Body of pancreas (tissue), 4 donors: ENCODE data around the gene NOP9. TPM values are rescaled to one million over a fixed set of nuclear protein-coding genes. Genes with fewer than 3 reads are reported as not detected.

Experiments used
- ATAC-seq: fragments of 150-250 bp; one replicate; pipeline ENCODE4 v1.9.1; 2016
- DNase-seq, 4 donors: peaks; one replicate each; pipeline ENCODE4 v3.0.0-alpha.2; 2019
- H3K27ac ChIP-seq, 4 donors: fragments of 200-600 bp; sonication (generic); 1 replicate in 3 of 4; 2 replicates in 1 of 4; pipeline versions ENCODE4 v1.5.1 to v1.6.1; 2016 to 2019; ENCODE audit warnings: mild to moderate bottlenecking in 1 of 4, mixed read lengths in 1 of 4, moderate library complexity in 1 of 4
- H3K27me3 ChIP-seq, 2 donors: fragments of 200-600 bp; sonication (generic); one replicate each; pipeline ENCODE4 v1.6.0; 2016; ENCODE audit warnings: mild to moderate bottlenecking in 1 of 2
- H3K36me3 ChIP-seq, 2 donors: fragments of 200-600 bp; sonication (generic); replicated peaks in 1 of 2; 2 replicates each; pipeline ENCODE4 v1.5.1; 2016; ENCODE audit warnings: low read depth in 2 of 2; ENCODE audit not compliant: insufficient read depth in 1 of 2
- H3K4me1 ChIP-seq: fragments of 200-600 bp; sonication (generic); one replicate; pipeline ENCODE4 v1.6.0; 2016
- H3K4me3 ChIP-seq, 2 donors: fragments of 200-600 bp; sonication (generic); 1 replicate in 1 of 2; 2 replicates in 1 of 2; pipeline ENCODE4 v1.5.1; 2016 to 2019
- H3K9me3 ChIP-seq, 3 donors: fragments of 200-600 bp; sonication (generic); 1 replicate in 2 of 3; 2 replicates in 1 of 3; pipeline ENCODE4 v1.5.1; 2016
- CTCF ChIP-seq, 7 experiments: fragments of 450-650 bp in 4 of 7; fragments of 200-600 bp in 3 of 7; sonication (generic) in 3 of 7; IDR thresholded peaks; one replicate each; pipeline ENCODE4 v1.5.1; 2016 to 2019; ENCODE audit warnings: antibody characterized with exemption in 7 of 7
- POLR2A ChIP-seq, 3 donors: fragments of 450-650 bp; IDR thresholded peaks; one replicate each; pipeline ENCODE4 v1.6.1; 2016; ENCODE audit warnings: antibody characterized with exemption in 3 of 3, mild to moderate bottlenecking in 2 of 3
- WGBS, 2 donors: methylation state at CpG; one replicate each; pipeline ENCODE4 v1.1.5; 2017; 5-methylcytosine and 5-hydroxymethylcytosine counted together
- intact Hi-C: fragments of 100-400 bp; cut with DNase I; formaldehyde crosslinking; loops from one replicate; pipeline ENCODE4 v1.15.1; 2023
- total RNA-seq, 2 donors: library from RNA; depleted of rRNA; stranded (reverse); fragments of >200 nt; gene quantifications; one replicate each; pipeline ENCODE4 v1.1.0, GENCODE V29; 2016

Gene NOP9, protein sequence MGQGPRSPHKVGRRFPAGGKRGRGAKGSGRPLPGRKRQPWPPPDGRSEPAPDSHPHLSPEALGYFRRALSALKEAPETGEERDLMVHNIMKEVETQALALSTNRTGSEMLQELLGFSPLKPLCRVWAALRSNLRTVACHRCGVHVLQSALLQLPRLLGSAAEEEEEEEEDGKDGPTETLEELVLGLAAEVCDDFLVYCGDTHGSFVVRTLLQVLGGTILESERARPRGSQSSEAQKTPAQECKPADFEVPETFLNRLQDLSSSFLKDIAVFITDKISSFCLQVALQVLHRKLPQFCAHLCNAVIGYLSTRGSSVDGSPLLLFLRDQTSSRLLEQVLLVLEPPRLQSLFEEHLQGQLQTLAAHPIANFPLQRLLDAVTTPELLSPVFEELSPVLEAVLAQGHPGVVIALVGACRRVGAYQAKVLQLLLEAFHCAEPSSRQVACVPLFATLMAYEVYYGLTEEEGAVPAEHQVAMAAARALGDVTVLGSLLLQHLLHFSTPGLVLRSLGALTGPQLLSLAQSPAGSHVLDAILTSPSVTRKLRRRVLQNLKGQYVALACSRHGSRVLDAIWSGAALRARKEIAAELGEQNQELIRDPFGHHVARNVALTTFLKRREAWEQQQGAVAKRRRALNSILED
- 10 to 100 TPM; 10.6 to 12.2 TPM for total RNA-seq

DNA sequence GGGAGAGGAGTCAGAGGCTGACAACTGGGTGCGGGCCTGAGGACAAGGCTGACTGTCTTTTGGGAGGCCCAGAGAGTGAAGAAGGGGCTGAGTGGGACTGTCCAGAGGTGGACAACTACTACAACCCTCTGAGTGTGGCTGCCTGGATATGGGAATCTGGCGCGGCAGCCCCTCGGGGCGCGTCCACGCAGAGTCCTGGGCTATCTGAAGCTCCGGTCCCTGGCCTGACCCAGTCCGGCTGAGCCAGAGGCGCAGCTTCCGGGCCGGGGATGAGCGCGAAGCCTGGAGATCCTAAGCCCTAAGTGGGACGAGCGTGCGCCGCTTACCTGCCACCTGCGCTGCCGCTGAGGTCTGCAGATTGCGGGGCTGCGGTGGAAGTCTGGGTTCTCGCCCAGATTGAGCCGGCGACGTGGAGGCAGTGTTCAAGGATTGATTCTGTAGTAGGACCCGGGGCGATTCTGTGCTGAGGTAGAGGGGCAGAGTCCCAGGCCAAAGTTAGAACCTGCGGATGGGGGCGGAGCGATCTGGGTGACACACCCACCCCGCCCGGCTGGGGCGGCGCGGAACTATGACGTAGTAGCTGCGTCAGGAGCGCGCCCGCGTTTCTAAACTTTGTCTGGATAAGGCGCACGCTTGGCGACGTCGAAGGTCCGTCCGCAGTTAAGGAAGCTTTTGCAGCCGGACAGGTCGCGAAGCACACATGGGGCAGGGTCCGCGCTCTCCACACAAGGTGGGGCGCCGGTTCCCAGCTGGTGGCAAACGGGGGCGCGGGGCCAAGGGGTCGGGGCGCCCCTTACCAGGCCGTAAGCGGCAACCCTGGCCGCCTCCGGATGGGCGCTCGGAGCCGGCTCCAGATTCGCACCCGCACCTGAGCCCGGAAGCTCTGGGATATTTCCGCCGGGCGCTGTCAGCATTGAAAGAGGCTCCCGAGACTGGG, at the start of gene NOP9, which contains the start of gene DHRS1:
NOP9 (plus strand) TSS at position 596 of the 937 bp plus-strand sequence; CDS start at position 701, 105 bp downstream.
DHRS1 (minus strand) TSS at position 526 of the 937 bp plus-strand sequence. CDS start 674 bp downstream, outside the sequence.
- ATAC-seq (peak; percentile 95), DNase-seq (peak; percentile 91 to 94 (median 93))
- intact Hi-C loops = no loop called here
- Histone ChIP-seq H3K27me3 (no peaks in the 10 kb centered on the region), H3K36me3 (peaks cover 6 to 24% of the 10 kb centered on the region in 2 donors), H3K9me3 (no peaks in the 10 kb centered on the region), H3K4me1 (peaks cover 45% of the 10 kb centered on the region), H3K4me3 (peak within 1 kb of the TSS; percentile 89 to 95), H3K27ac (peak within 1 kb of the TSS; percentile 61 to 91 (median 85))
- peak in 2 of 7 experiments; percentile 12 to 16 for TF ChIP-seq CTCF (IDR thresholded peaks at IDR 0.05)
- TF ChIP-seq POLR2A (IDR thresholded peaks at IDR 0.05) = peak in 2 of 3 donors; percentile 74 to 82
- 0% methylated on average over 2 to 70 of the region's 75 CpGs for WGBS, 2 donors

DNA sequence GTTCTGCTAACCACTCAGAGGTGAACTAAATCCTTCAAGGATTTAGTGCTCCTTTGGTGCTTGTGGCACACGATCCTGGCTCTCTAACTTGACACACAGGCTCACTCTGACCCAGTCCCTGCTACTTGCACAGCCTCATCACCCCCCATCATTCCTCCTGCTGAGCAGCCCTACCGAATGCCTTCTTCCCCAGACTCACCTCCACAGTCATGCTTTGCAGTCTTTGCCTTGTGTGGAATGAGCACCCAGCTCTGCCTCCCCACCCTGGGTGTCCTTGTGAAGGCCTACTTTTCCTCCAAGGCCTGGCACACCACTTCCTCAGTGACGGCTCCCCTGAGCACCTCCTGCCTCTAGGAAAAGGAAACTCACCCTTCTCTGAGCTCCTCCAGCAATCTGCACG, 49.3 kb upstream of the NOP9 start:
- Histone ChIP-seq H3K9me3 (no peaks in the 10 kb centered on the region), H3K27ac (no peak overlapping the region), H3K4me1 (no peaks in the 10 kb centered on the region), H3K4me3 (no peak overlapping the region), H3K36me3 (peaks cover 0 to 2% of the 10 kb centered on the region in 2 donors), H3K27me3 (no peaks in the 10 kb centered on the region)
- ATAC-seq (no peak), DNase-seq (no peak)
- intact Hi-C loops = loop anchor here (5.0 kb wide), 1 partner anchor 37 kb away; no protein-coding TSS in a partner anchor
- no peak for TF ChIP-seq POLR2A (IDR thresholded peaks at IDR 0.05)
- no peak for TF ChIP-seq CTCF (IDR thresholded peaks at IDR 0.05)
- 57% methylated on average over 4 of the region's 4 CpGs for WGBS, 2 donors

DNA sequence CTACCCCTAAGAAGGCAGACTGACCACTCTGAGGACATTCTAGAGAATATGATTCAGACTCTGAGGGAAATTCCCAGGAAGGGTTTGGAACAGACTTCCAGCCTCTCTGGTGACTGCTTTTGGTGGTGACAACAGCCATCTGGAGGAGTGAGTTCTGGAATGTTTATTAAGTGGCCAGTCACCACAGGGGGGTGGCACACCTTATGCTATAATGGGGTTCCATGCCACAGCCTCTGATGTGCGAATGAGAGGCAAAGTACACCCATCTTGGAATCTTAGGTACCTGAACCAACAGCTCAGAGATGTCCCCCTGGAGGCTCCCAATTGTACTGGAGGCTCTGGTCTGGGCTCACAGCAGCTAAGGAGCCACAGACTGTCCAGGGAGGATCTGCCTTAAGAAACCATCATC, 47.8 kb upstream of the NOP9 start:
- no peaks in the 10 kb centered on the region for H3K27me3 ChIP-seq
- no peak overlapping the region for H3K4me3 ChIP-seq
- DNase-seq (no peak), ATAC-seq (no peak)
- H3K36me3 ChIP-seq = peaks cover 0 to 2% of the 10 kb centered on the region in 2 donors
- H3K4me1 ChIP-seq = no peaks in the 10 kb centered on the region
- intact Hi-C loops = loop anchor here (5.0 kb wide), 1 partner anchor 35 kb away; no protein-coding TSS in a partner anchor
- 86 to 90% methylated on average over 1 of the region's 1 CpG for WGBS, 2 donors
- H3K27ac ChIP-seq = no peak overlapping the region
- TF ChIP-seq CTCF (IDR thresholded peaks at IDR 0.05) (no peak), POLR2A (IDR thresholded peaks at IDR 0.05) (no peak)
- H3K9me3 ChIP-seq = no peaks in the 10 kb centered on the region

DNA sequence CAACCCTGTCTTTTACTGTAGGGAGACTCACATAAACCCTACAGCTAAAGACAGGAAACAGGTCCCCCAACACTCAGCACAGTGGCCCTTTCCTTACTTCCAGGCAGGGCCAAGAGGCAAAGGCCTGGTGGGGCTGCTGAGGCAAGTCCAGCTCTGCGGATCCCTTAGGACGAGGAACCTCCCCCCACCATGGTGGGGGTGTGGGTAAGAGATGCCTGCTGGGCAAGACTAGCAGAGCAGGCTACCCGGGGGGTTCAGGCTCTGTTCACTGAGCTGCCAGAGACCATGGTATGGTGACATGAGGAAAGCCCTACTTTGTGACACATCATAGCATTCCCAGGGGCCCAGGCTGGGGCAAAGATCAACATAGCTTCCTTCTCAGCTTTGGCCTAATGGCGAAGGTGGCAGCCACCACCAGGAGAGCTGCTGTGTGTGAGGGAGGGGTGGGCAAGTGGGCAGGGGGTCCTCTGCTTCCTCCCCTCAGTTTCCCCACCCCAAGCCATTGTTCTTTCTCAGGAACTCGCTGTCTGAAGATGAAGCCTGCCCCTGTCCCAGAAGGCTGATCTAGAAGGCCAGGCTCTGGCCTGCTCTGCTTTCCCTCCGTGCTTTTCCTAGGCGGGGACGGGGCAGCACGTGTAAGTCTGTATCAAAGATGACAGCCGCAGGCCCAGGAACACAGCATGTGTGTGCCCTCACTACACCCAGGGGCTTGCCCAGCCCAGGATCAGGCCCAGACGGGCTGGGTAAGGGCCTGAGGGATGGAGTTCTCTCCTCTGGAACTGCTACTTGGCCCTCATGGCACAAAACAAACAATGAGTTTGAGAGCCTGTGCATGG, 47.1 kb upstream of the NOP9 start:
- no peak overlapping the region for H3K27ac ChIP-seq
- DNase-seq = no peak
- no peak for ATAC-seq
- WGBS, 2 donors = 80 to 81% methylated on average over 8 to 11 of the region's 11 CpGs
- intact Hi-C loops = loop anchor here (5.0 kb wide), 1 partner anchor 35 kb away; no protein-coding TSS in a partner anchor
- H3K9me3 ChIP-seq = no peaks in the 10 kb centered on the region
- H3K27me3 ChIP-seq = no peaks in the 10 kb centered on the region
- H3K4me1 ChIP-seq = no peaks in the 10 kb centered on the region
- TF ChIP-seq POLR2A (IDR thresholded peaks at IDR 0.05) (no peak), CTCF (IDR thresholded peaks at IDR 0.05) (no peak)
- no peak overlapping the region for H3K4me3 ChIP-seq
- peaks cover 0 to 2% of the 10 kb centered on the region in 2 donors for H3K36me3 ChIP-seq
